Lung (tissue), 12 donors: ENCODE measurements around the gene SCAF1. TPM values are rescaled to one million over a fixed set of nuclear protein-coding genes. Genes with fewer than 3 reads are reported as not detected.
"Not testable (repeated sequence)": the region's sequence is repeated elsewhere in the genome, so short reads cannot be mapped to it uniquely, and the experiment has no call there.

Source experiments
- ATAC-seq: fragments of 200-7000 bp; cut with Tn5 transposase; one replicate; pipeline ENCODE4 v1.9.1; 2020; ENCODE audit warnings: moderate number of reproducible peaks; ENCODE audit not compliant: insufficient read depth, low FRiP score
- DNase-seq, 3 donors: peaks; one replicate each; pipeline ENCODE4 v3.0.0-alpha.2; 2013 to 2017
- H3K27ac ChIP-seq, 2 donors: one replicate each; pipeline ENCODE4 v1.5.1; 2013; ENCODE audit warnings: mild to moderate bottlenecking in 2 of 2, moderate library complexity in 2 of 2, control low read depth in 1 of 2, inconsistent platforms in 1 of 2, low read depth in 1 of 2, low read length in 1 of 2
- H3K27me3 ChIP-seq, 3 donors: one replicate each; pipeline ENCODE4 v1.5.1; 2013; ENCODE audit warnings: low read length in 2 of 3; ENCODE audit not compliant: control insufficient read depth in 3 of 3, insufficient read depth in 3 of 3
- H3K36me3 ChIP-seq, 4 donors: one replicate each; pipeline ENCODE4 v1.5.1; 2013; ENCODE audit warnings: low read length in 4 of 4, mild to moderate bottlenecking in 1 of 4, moderate library complexity in 1 of 4; ENCODE audit not compliant: control insufficient read depth in 4 of 4, insufficient read depth in 4 of 4
- H3K4me1 ChIP-seq, 5 donors: one replicate each; pipeline ENCODE4 v1.5.1; 2013; ENCODE audit warnings: low read length in 5 of 5, mild to moderate bottlenecking in 2 of 5, moderate library complexity in 1 of 5; ENCODE audit not compliant: control insufficient read depth in 5 of 5, insufficient read depth in 5 of 5
- H3K4me3 ChIP-seq: one replicate; pipeline ENCODE4 v1.5.1; 2013; ENCODE audit warnings: mild to moderate bottlenecking, control low read depth, moderate library complexity
- H3K9ac ChIP-seq, 2 donors: one replicate each; pipeline ENCODE4 v1.5.1; 2013; ENCODE audit warnings: low read length in 2 of 2, control low read depth in 1 of 2; ENCODE audit not compliant: insufficient read depth in 1 of 2
- H3K9me3 ChIP-seq, 4 donors: one replicate each; pipeline ENCODE4 v1.5.1; 2013; ENCODE audit warnings: low read length in 3 of 4, mild to moderate bottlenecking in 1 of 4, moderate library complexity in 1 of 4; ENCODE audit not compliant: control insufficient read depth in 4 of 4, insufficient read depth in 3 of 4
- WGBS, 2 donors: extraction: QIAGEN DNeasy Blood & Tissue Kit; methylation state at CpG; one replicate each; pipeline ENCODE4 v1.1.7; 2013; 5-methylcytosine and 5-hydroxymethylcytosine counted together
- polyA plus RNA-seq, 2 donors: library from polyadenylated mRNA; stranded (reverse); fragments of 200-250 nt; gene quantifications; one replicate each; pipeline ENCODE4 v1.2.1, GENCODE V29; 2013
- total RNA-seq, 2 donors: library from RNA; depleted of rRNA in 1 of 2; stranded (reverse); fragments of >200 nt in 1 of 2; gene quantifications; one replicate each; pipeline ENCODE4 v1.2.1, GENCODE V29; 2014 to 2021
- TF ChIP-seq, protein P1 (sequence below): IDR thresholded peaks from 2 replicates; pipeline ENCODE4 v1.5.1; 2012; ENCODE audit warnings: mild to moderate bottlenecking; ENCODE audit errors: control extremely low read depth, extremely low read depth
- donor health status: control.
- donor health status: control.
- donor health status: Bipolar disorder and iron deficiency.
- donor health status: healthy.
- donor health status: DM: yes; HTN: yes; CAD: no.

Gene SCAF1
- total and polyA plus RNA-seq, 4 donors = 22.5 to 80.2 (median 25.5) TPM

DNA sequence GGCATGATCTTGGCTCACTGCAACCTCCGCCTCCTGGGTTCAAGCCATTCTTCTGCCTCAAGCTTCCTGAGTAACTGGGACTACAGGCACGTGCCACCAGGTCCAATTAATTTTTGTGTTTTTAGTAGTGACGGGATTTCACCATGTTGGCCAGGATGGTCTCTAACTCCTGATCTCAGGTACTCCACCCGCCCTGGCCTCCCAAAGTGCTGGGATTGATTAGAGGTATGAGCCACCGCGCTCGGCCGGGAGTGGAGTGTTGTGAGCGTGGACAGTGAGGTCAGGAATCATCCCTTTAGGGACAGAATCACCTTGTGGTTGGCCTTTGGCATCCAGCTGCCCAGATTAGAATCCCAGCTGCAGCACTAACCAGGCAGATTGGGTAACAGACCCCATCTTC is 12.3 kb upstream of the SCAF1 start:
- no peak overlapping the region for H3K4me3 ChIP-seq
- no peaks in the 10 kb centered on the region for H3K9me3 ChIP-seq
- no peak for ATAC-seq
- TF ChIP-seq, protein P1, sequence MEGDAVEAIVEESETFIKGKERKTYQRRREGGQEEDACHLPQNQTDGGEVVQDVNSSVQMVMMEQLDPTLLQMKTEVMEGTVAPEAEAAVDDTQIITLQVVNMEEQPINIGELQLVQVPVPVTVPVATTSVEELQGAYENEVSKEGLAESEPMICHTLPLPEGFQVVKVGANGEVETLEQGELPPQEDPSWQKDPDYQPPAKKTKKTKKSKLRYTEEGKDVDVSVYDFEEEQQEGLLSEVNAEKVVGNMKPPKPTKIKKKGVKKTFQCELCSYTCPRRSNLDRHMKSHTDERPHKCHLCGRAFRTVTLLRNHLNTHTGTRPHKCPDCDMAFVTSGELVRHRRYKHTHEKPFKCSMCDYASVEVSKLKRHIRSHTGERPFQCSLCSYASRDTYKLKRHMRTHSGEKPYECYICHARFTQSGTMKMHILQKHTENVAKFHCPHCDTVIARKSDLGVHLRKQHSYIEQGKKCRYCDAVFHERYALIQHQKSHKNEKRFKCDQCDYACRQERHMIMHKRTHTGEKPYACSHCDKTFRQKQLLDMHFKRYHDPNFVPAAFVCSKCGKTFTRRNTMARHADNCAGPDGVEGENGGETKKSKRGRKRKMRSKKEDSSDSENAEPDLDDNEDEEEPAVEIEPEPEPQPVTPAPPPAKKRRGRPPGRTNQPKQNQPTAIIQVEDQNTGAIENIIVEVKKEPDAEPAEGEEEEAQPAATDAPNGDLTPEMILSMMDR = no peak
- no peaks in the 10 kb centered on the region for H3K27me3 ChIP-seq
- H3K27ac ChIP-seq = no peak overlapping the region
- WGBS, 2 donors = 90 to 96% methylated on average over 9 of the region's 9 CpGs
- H3K36me3 ChIP-seq = peaks cover 0 to 18% (median 11%) of the 10 kb centered on the region in 4 donors
- H3K4me1 ChIP-seq = peaks cover 0 to 14% (median 5%) of the 10 kb centered on the region in 5 donors
- no peak for DNase-seq
- no peak overlapping the region for H3K9ac ChIP-seq

DNA sequence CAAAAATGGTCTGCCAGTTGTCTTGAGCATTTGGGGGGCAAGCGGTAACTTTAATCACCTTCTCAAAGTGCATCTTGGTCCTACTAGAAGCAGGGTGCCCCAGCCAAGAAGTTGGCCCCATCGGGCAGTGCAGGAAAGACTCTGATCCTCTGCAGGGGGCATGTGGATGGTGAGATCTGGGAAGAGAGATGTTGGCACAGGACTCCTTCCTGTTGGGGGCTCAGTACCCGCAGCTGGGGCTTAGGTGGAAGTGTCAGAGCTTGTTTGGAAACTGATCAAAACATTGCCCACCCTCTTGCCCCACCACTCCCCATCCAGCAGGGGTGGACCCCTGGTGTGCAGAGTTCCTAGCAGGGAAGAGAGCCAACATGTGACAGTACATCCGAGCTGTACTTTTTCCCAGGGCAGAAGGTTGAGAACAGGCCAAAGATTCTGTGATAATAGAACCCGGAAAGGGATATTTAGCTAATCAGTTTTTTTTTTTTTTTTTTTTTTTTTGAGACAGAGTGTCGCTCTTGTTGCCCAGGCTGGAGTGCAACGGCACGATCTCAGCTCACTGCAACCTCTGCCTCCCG is 10.9 kb upstream of the SCAF1 start:
- peaks cover 0 to 9% (median 3%) of the 10 kb centered on the region in 4 donors for H3K36me3 ChIP-seq
- H3K9ac ChIP-seq = no peak overlapping the region
- ATAC-seq = peak; percentile 7
- 39 to 56% methylated on average over 9 of the region's 9 CpGs for WGBS, 2 donors
- peaks cover 0 to 11% (median 7%) of the 10 kb centered on the region in 5 donors for H3K4me1 ChIP-seq
- H3K27ac ChIP-seq = peak overlapping the region in 1 of 2 donors; percentile 77
- no peak overlapping the region for H3K4me3 ChIP-seq
- H3K9me3 ChIP-seq = no peaks in the 10 kb centered on the region
- H3K27me3 ChIP-seq = no peaks in the 10 kb centered on the region
- TF ChIP-seq, protein P1 = no peak
- peak in 2 of 3 donors; percentile 37 to 57 for DNase-seq

DNA sequence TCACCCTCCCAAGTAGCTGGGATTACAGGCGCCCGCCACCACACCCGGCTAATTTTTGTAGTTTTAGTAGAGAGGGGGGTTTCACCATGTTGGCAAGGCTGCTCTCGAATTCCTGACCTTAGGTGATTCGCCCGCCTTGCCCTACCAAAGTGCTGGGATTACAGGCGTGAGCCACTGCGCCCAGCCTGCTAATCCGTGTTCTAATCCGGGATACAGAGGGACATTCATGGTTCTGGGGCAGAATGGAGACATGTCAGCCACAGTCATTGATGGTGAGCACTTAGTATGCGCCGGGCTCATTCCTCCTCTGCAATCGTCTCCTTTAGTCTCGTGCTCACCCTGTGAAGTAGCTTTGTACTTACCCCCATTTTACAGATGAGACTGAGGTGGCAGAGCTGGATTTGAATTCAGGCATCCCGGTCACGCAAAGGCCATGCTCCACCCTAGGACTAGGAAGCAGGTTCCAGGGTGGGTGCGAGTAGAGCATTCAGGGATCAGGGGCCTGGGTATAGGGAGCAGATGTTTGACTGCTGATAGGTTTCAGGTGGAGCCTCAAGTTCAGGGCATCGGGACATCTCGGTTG is 10.3 kb upstream of the SCAF1 start:
- WGBS, 2 donors = 86 to 95% methylated on average over 19 of the region's 19 CpGs
- peak overlapping the region in 1 of 2 donors; percentile 72 for H3K27ac ChIP-seq
- peaks cover 0 to 12% (median 10%) of the 10 kb centered on the region in 5 donors for H3K4me1 ChIP-seq
- DNase-seq (no peak), ATAC-seq (no peak)
- H3K27me3 ChIP-seq = no peaks in the 10 kb centered on the region
- no peak overlapping the region for H3K4me3 ChIP-seq
- no peaks in the 10 kb centered on the region for H3K9me3 ChIP-seq
- H3K36me3 ChIP-seq = peaks cover 0 to 5% (median 0%) of the 10 kb centered on the region in 4 donors
- H3K9ac ChIP-seq = no peak overlapping the region
- TF ChIP-seq, protein P1 = no peak

DNA sequence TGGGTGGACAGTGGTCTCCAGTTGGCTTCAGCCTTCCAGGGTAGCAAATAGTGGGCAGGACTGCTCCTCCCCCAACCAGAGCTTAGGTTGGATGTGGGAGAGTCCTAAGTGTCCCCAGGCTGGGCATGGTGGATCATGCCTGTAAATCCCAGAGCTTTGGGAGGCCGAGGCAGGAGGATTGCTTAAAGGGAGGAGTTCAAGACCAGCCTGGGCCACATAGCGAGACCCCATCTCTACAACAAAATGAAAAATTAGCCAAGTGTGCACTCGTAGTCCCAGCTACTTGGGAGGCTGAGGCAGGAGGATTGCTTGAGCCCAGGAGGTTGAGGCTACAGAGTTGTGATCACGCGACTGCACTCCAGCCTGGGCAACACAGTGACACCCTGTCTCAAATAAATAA is 9.4 kb upstream of the SCAF1 start:
- TF ChIP-seq, protein P1 = no peak
- DNase-seq (no peak), ATAC-seq (no peak)
- Histone ChIP-seq H3K4me3 (no peak overlapping the region), H3K27ac (no peak overlapping the region), H3K27me3 (no peaks in the 10 kb centered on the region), H3K36me3 (no peaks in the 10 kb centered on the region), H3K9me3 (no peaks in the 10 kb centered on the region), H3K4me1 (peaks cover 0 to 13% (median 11%) of the 10 kb centered on the region in 5 donors), H3K9ac (no peak overlapping the region)
- 96% methylated on average over 5 of the region's 5 CpGs for WGBS, 2 donors

DNA sequence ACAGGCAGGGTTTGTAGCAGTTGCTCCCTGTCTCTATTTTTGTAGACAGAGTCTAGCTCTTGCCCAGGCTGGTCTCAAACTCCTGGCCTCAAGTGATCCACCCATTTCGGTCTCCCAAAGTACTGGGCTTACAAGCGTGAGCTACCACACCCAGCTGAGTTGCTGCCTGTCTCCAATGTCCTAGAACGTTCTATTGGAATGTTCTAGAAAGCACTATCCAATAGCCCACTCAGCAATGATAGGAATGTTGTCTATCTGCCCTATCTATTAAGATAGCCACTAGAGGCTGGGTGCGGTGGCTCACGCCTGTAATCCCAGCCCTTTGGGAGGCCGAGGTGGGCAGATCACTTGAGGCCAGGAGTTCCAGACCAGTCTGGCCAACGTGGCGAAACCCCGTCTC is 8.7 kb upstream of the SCAF1 start:
- DNase-seq, H3K9me3 ChIP-seq, H3K27me3 ChIP-seq, ATAC-seq, H3K4me3 ChIP-seq, H3K9ac ChIP-seq, H3K36me3 ChIP-seq: not testable (repeated sequence)
- peaks cover 0 to 18% (median 13%) of the 10 kb centered on the region in 5 donors for H3K4me1 ChIP-seq
- H3K27ac ChIP-seq = peak overlapping the region in 1 of 2 donors; percentile 9
- WGBS, 2 donors = 71 to 87% methylated on average over 9 of the region's 9 CpGs
